ENCODE results near the gene SCUBE3. TPM values are rescaled to one million over a fixed set of nuclear protein-coding genes. Genes with fewer than 3 reads are reported as not detected.

Gene SCUBE3
- total RNA-seq, 1 experiment from 2014 or later = 0.17 TPM

GRCh38 chr6:35170891-35171290, 42.9 kb upstream of the SCUBE3 start:
- ChIA-PET CTCF (no interaction called here), POLR2A (ENCODE audit: unreplicated experiment) (no interaction called here)
- Histone ChIP-seq H3K9me3 (ENCODE audit: insufficient read depth, low read depth) (no peaks in the 10 kb centered on the region), H3K36me3 (ENCODE audit: low read depth) (no peaks in the 10 kb centered on the region), H3K4me3 (no peak overlapping the region), H2AFZ (no peak overlapping the region), H3K4me1 (replicated peaks; ENCODE audit: insufficient read depth) (peaks cover 37% of the 10 kb centered on the region), H3K9me2 (ENCODE audit: insufficient read depth) (no peaks in the 10 kb centered on the region), H4K20me1 (ENCODE audit: insufficient read depth) (no peaks in the 10 kb centered on the region), H3K4me2 (no peak overlapping the region), H3K27ac (no peak overlapping the region), H3K27me3 (ENCODE audit: insufficient read depth, low read depth) (no peaks in the 10 kb centered on the region), H3F3A (ENCODE audit: insufficient read depth, low read depth) (peaks cover 28% of the 10 kb centered on the region), H3K79me2 (ENCODE audit: low read depth) (no peaks in the 10 kb centered on the region)
- BruUV-seq (replicated peaks) = no TSS peak
- TF ChIP-seq CTCF (conservative IDR thresholded peaks at IDR 0.05) (no peak), EZH2 (IDR thresholded peaks at IDR 0.05; ENCODE audit: low read depth) (no peak)
- DNase-seq = no peak
- intact Hi-C loops (cut with micrococcal nuclease; ENCODE audit: unreplicated experiment) = no loop called here

- Histone ChIP-seq H3K9me3 (ENCODE audit: insufficient read depth, low read depth) (no peaks in the 10 kb centered on the region), H3K9me2 (ENCODE audit: insufficient read depth) (no peaks in the 10 kb centered on the region), H3F3A (ENCODE audit: insufficient read depth, low read depth) (peaks cover 22% of the 10 kb centered on the region; the same call in 1 of the 2 replicates), H3K79me2 (ENCODE audit: low read depth) (no peaks in the 10 kb centered on the region), H3K4me3 (no peak overlapping the region), H4K20me1 (ENCODE audit: insufficient read depth) (no peaks in the 10 kb centered on the region), H3K27me3 (ENCODE audit: insufficient read depth, low read depth) (no peaks in the 10 kb centered on the region), H3K36me3 (ENCODE audit: low read depth) (no peaks in the 10 kb centered on the region), H3K27ac (peak overlapping the region; percentile 33; the same call in 1 of the 2 replicates), H2AFZ (no peak overlapping the region), H3K4me2 (peak overlapping the region; percentile 50), H3K4me1 (replicated peaks; ENCODE audit: insufficient read depth) (peaks cover 22% of the 10 kb centered on the region)
- ChIA-PET POLR2A (ENCODE audit: unreplicated experiment) (interaction anchor here (0.6 kb wide), 2 partner anchors 63 to 752 kb away, joined by 3 to 9 read pairs; no protein-coding TSS in a partner anchor), CTCF (no interaction called here)
- BruUV-seq (replicated peaks) = no TSS peak
- TF ChIP-seq CTCF (conservative IDR thresholded peaks at IDR 0.05) (no peak), EZH2 (IDR thresholded peaks at IDR 0.05; ENCODE audit: low read depth) (no peak)
- intact Hi-C loops (cut with micrococcal nuclease; ENCODE audit: unreplicated experiment) = no loop called here
- DNase-seq = peak in 1 of 2 experiments; percentile 87
These were observed 40.7 kb upstream of the SCUBE3 start for GRCh38 chr6:35173044-35173426.

- H4K20me1 ChIP-seq (ENCODE audit: insufficient read depth) = no peaks in the 10 kb centered on the region
- H3K9me2 ChIP-seq (ENCODE audit: insufficient read depth) = no peaks in the 10 kb centered on the region
- no peaks in the 10 kb centered on the region for H3K79me2 ChIP-seq (ENCODE audit: low read depth)
- TF ChIP-seq CTCF (conservative IDR thresholded peaks at IDR 0.05) = no peak; the same call in 1 of the 2 replicates
- no peak for TF ChIP-seq EZH2 (IDR thresholded peaks at IDR 0.05; ENCODE audit: low read depth)
- peaks cover 22% of the 10 kb centered on the region; the same call in 1 of the 2 replicates for H3F3A ChIP-seq (ENCODE audit: insufficient read depth, low read depth)
- ChIA-PET POLR2A (ENCODE audit: unreplicated experiment) (no interaction called here), CTCF (no interaction called here)
- peak overlapping the region; percentile 50 for H3K4me2 ChIP-seq
- H3K36me3 ChIP-seq (ENCODE audit: low read depth) = no peaks in the 10 kb centered on the region
- H3K9me3 ChIP-seq (ENCODE audit: insufficient read depth, low read depth) = no peaks in the 10 kb centered on the region
- H3K4me1 ChIP-seq (replicated peaks; ENCODE audit: insufficient read depth) = peaks cover 22% of the 10 kb centered on the region
- no peak overlapping the region for H2AFZ ChIP-seq
- peak in 1 of 2 experiments; percentile 44 for DNase-seq
- H3K27me3 ChIP-seq (ENCODE audit: insufficient read depth, low read depth) = no peaks in the 10 kb centered on the region
- no TSS peak for BruUV-seq (replicated peaks)
- intact Hi-C loops (cut with micrococcal nuclease; ENCODE audit: unreplicated experiment) = no loop called here
- no peak overlapping the region for H3K4me3 ChIP-seq
- peak overlapping the region; percentile 33; the same call in 1 of the 2 replicates for H3K27ac ChIP-seq
These were observed 40.2 kb upstream of the SCUBE3 start for GRCh38 chr6:35173427-35174087.
